HG03108 (cell line): Measurements from ENCODE around the gene C1orf21.

Experiments used
- ATAC-seq: cut with Tn5 transposase; IDR thresholded peaks from one replicate; pipeline ENCODE4 v1.9.1; 2021; ENCODE audit warnings: moderate library complexity; ENCODE audit not compliant: unreplicated experiment

The C1orf21 gene

GRCh38 chr1:184443201-184443600 lies 56.4 kb downstream of the C1orf21 start:
- ATAC-seq, result no peak

- no peak for ATAC-seq
Measured at GRCh38 chr1:184443624-184444023, 56.8 kb downstream of the C1orf21 start.

- ATAC-seq, result no peak
Measured at GRCh38 chr1:184445997-184446396, 59.2 kb downstream of the C1orf21 start.

- ATAC-seq, result no peak
Measured at GRCh38 chr1:184447651-184448185, 60.9 kb downstream of the C1orf21 start.

GRCh38 chr1:184449916-184450315 lies 63.1 kb downstream of the C1orf21 start:
- ATAC-seq, result no peak

GRCh38 chr1:184455786-184456185 lies 69.0 kb downstream of the C1orf21 start:
- ATAC-seq, result no peak

GRCh38 chr1:184456189-184456588 lies 69.4 kb downstream of the C1orf21 start:
- no peak for ATAC-seq

GRCh38 chr1:184457500-184457899 lies 70.7 kb downstream of the C1orf21 start:
- no peak for ATAC-seq

GRCh38 chr1:184461321-184461720 lies 74.5 kb downstream of the C1orf21 start:
- ATAC-seq, result no peak

GRCh38 chr1:184462155-184462554 lies 75.3 kb downstream of the C1orf21 start:
- no peak for ATAC-seq

- no peak for ATAC-seq
Measured at GRCh38 chr1:184462990-184463389, 76.2 kb downstream of the C1orf21 start.

GRCh38 chr1:184463680-184464079 lies 76.9 kb downstream of the C1orf21 start:
- no peak for ATAC-seq

- ATAC-seq, result no peak
Measured at GRCh38 chr1:184464757-184465156, 77.9 kb downstream of the C1orf21 start.

GRCh38 chr1:184465489-184466146 lies 78.8 kb downstream of the C1orf21 start:
- ATAC-seq, result no peak

- no peak for ATAC-seq
Measured at GRCh38 chr1:184467295-184467694, 80.5 kb downstream of the C1orf21 start.

- no peak for ATAC-seq
Measured at GRCh38 chr1:184469396-184469795, 82.6 kb downstream of the C1orf21 start.

- ATAC-seq, result no peak
Measured at GRCh38 chr1:184471686-184472085, 84.9 kb downstream of the C1orf21 start.

GRCh38 chr1:184472136-184472535 lies 85.3 kb downstream of the C1orf21 start:
- no peak for ATAC-seq

- ATAC-seq, result no peak
Measured at GRCh38 chr1:184473176-184473966, 86.5 kb downstream of the C1orf21 start.

- ATAC-seq, result no peak
Measured at GRCh38 chr1:184476187-184476586, 89.4 kb downstream of the C1orf21 start.

- ATAC-seq, result no peak
Measured at GRCh38 chr1:184479435-184480167, 92.8 kb downstream of the C1orf21 start.
